Left kidney (tissue), 2 donors: Measurements from ENCODE around the gene GLYATL1B. TPM values are rescaled to one million over a fixed set of nuclear protein-coding genes. Genes with fewer than 3 reads are reported as not detected.
"Not testable (repeated sequence)": the region's sequence is repeated elsewhere in the genome, so short reads cannot be mapped to it uniquely, and the experiment has no call there.

Experiments
- DNase-seq: peaks from one replicate; pipeline ENCODE4 v3.0.0-alpha.2; 2013
- polyA plus RNA-seq: library from polyadenylated mRNA; unstranded; fragments of 120-200 nt; gene quantifications from one replicate; pipeline ENCODE4 v1.2.1, GENCODE V29; 2013; ENCODE audit not compliant: insufficient read length

Gene GLYATL1B
- polyA plus RNA-seq, 1 donor: not detected

- DNase-seq: not testable (repeated sequence)
Observed at GRCh38 chr11:59095972-59096575, 10.0 kb downstream of the GLYATL1B start.

DNA sequence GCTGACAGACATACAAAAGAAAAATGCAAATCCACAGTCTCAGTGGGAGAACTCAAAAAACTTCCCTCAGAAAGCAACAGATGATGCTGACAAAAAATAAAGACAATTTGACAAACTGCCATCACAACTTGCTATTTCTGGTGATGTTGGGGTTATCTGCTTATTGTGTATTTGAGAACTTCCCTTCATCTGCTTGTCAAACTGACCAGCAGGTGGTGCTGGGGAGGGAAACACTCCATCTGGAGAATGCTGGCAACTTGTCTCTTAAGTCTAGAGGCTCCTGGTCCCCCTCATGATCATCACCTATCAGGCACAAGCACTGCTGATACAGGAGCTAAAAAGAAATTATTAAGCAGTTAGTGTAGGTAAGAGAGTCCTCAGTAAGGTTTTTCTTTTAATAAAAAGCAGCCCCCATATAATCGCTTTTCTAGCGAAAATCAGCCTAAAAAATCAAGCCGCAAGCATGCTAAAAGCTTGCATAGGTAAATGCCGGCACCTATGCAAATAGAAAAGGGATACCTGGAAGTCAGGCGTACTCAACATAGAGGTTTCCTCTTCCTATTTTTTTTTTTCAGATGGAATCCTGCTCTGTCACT is 11.1 kb downstream of the GLYATL1B start:
- DNase-seq: peak; percentile 30

- not testable (repeated sequence) for DNase-seq
Observed at GRCh38 chr11:59097938-59098337, 11.8 kb downstream of the GLYATL1B start.

- peak; percentile 38 for DNase-seq
Observed at GRCh38 chr11:59102259-59102765, 16.2 kb downstream of the GLYATL1B start.

- peak; percentile 90 for DNase-seq
Observed at GRCh38 chr11:59106363-59107336, 20.5 kb downstream of the GLYATL1B start, which contains the start of gene FAM111B. FAM111B (plus strand) TSS chr11:59107237; CDS start chr11:59109626, 2,389 bp downstream.

- peak; percentile 5 for DNase-seq
Observed at GRCh38 chr11:59107721-59108120, 21.6 kb downstream of the GLYATL1B start.

GRCh38 chr11:59112494-59112893 is 26.4 kb downstream of the GLYATL1B start:
- no peak for DNase-seq

GRCh38 chr11:59114344-59114743 is 28.2 kb downstream of the GLYATL1B start:
- DNase-seq: no peak

DNA sequence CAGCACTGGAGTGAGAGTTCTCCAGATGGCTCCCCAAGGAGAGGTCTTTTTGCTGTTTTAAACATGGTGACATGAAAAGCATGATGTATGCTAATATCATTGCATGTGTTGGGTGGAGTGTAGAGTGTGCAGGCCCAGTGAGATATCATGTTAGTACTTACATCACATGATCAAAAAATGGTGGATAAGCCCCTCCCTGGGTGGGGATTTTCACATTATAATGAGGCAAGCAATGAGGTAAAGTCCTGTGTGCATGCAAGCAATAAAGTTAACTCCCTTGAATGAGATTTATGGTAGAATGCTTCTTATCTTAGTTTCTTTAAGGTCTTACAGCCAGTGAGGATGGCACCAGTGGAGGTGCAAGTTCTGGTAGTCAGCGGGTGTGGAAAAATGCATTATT is 29.4 kb downstream of the GLYATL1B start:
- DNase-seq: no peak

DNA sequence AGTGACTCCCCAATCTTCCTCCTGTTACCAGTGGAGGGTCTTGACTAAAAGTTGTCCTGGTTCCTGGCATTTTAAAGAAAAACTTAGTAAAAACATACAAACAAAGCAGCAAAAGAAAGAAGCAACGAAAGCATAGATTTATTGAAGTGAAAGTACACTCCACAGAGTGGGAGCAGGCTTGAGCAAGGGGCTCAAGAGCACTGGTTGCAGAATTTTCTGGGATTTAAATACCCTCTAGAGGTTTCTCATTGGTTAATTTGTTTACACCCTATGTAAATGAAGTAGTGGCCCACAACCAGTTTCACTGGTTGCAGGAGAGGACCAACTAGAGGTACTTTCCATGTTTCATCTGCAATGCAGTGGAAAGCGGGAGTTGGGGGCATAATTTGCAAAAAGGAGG is 31.7 kb downstream of the GLYATL1B start:
- no peak for DNase-seq

DNA sequence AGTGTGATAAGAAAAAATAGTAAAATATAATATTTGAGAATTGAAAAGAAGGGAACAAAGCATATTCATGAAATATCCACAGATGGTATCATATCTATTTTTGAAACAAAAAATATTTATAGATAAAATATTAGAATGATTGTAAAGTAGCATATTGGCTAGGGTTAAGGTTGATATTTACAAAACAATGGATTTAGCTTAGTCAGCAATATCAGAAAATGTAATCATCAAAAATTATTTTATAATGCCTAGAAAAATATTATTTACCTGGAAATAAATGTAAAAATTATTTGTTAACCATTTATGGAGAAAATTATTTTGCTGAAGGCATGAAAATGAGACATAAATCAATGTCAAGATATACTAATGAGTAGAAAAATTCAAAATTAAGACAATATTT is 33.7 kb downstream of the GLYATL1B start:
- no peak for DNase-seq

DNA sequence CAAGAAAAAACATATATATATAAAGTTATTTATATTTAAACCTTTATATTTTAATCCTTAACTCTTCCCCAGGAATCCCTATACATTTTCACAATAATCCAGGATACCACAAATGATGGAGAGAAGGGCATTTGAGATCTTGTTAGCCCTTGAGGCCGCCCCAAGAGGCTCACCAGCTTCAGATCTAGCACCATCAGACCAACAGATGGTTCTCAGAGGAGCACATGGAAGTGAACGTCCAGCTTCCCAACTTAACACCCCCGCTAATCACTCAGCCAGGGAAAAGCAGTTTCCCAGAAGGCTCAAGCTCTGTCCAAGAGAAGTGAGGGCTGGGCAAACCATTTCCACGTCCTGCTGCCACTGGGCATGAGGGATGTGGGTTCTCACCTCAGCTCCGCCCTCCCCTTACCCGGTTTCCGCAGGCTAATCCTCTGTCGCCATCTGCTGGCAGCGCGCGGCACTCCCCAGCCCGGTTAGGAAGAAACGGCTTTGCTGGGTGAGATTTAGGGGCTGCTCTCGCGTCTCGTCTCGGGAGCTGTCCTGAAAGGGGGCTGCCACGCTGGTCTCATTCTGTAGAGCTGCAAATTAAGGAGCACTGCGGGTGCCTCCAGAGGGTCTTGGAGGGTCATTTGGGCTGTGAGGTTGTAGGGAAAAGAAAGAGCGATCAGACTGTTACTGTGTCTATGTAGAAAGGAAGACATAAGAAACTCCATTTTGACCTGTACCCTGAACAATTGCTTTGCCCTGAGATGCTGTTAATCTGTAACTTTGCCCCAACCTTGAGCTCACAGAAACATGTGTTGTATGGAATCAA is 49.7 kb downstream of the GLYATL1B start:
- DNase-seq: peak; percentile 81

GRCh38 chr11:59136551-59136950 is 50.4 kb downstream of the GLYATL1B start:
- not testable (repeated sequence) for DNase-seq

DNA sequence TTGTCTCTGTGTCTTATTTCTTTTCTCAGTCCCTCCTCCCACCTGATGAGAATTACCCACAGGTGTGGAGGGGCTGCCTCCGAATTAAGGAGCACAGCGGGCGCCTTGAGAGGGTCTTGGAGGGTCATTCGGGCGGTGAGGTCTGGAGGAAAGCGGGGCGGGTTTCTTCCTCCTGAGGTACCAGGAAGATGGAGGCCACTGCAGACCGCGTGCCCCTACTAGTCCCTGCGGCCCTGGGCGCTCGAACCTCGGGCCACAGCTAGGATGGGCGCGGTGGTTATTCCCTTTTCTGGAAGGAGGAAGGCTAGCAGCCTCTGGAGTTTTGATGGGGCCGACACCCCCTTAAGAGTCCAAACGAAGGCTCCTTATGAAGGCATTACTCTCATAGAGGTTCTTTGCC is 51.1 kb downstream of the GLYATL1B start:
- no peak for DNase-seq

DNA sequence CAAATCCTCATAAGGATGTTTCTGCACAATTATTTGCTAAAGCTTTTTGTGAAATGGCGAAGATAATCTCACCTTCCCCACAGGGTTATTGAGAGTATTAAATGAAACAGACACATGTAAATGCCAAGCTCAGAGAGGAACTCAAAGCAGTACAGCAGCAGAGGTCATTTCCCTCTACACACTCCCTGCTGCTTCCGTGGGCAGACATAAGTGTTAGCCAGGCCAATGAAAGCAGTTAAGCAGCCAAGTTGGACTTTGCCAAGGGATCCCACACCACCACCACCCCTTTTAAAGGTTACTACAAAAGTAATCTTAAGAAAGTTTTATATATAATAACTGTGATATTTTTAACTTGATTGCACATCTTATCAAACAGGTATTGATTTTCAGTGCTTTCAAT is 52.5 kb downstream of the GLYATL1B start:
- DNase-seq: no peak

- DNase-seq: no peak
Observed at GRCh38 chr11:59141191-59141590, 55.1 kb downstream of the GLYATL1B start.

DNA sequence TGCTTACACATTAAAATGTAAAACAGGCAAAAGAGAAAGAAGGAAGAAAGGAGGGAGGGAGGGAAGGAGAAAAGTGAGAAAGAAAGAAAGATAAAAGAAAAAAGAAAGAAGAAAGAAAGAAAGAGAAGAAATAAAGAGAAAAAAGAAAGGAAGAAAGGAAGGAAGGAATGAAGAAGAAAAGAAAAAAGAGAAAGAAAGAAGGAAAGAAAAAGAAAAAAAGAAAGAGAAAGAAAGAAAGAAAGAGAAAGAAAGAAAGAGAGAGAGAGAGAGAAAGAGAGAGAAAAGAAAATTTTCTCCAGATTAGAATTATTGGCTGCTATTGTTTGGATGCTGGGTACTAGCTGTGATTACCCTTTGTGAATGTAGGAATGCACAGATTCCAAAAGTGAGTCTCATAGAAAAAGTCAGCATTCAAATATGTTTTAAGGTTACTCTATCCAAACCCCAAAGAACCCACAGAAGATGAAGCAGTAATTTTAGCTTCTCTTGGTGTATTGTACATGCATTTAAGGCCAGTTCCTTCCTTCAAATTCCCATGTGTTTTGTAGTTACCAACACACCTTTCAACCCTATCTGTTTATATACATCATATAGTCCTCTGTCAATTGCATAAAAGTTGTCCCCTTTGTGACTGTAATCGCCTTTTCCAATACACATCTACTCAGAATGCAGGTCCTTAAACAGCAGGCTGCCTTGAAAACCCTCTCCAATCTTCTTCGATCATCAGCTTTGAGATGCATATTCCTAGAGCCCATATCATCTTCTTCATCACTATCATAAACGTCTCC is 55.8 kb downstream of the GLYATL1B start:
- DNase-seq: no peak

- peak; percentile 85 for DNase-seq
Observed at GRCh38 chr11:59142530-59143507, 56.7 kb downstream of the GLYATL1B start, which contains the start of gene FAM111A. FAM111A (plus strand) TSS chr11:59142856; CDS start chr11:59148873, 6,017 bp downstream.

- no peak for DNase-seq
Observed at GRCh38 chr11:59144096-59144495, 58.0 kb downstream of the GLYATL1B start.
